Esophagus muscularis mucosa (tissue), 3 donors: ENCODE data around the gene BBX.

Experiments used
- POLR2A ChIP-seq: fragments of 450-650 bp; IDR thresholded peaks from one replicate; pipeline ENCODE4 v1.6.1; 2017; ENCODE audit warnings: antibody characterized with exemption, moderate library complexity, mild to moderate bottlenecking, low read depth
- TF ChIP-seq, protein P1 (sequence below), 3 experiments: fragments of 200-600 bp in 2 of 3; fragments of 450-650 bp in 1 of 3; sonication (generic) in 2 of 3; IDR thresholded peaks; one replicate each; pipeline ENCODE4 v1.5.1; 2017 to 2019; ENCODE audit warnings: antibody characterized with exemption in 3 of 3, mild to moderate bottlenecking in 2 of 3, moderate library complexity in 1 of 3

DNA sequence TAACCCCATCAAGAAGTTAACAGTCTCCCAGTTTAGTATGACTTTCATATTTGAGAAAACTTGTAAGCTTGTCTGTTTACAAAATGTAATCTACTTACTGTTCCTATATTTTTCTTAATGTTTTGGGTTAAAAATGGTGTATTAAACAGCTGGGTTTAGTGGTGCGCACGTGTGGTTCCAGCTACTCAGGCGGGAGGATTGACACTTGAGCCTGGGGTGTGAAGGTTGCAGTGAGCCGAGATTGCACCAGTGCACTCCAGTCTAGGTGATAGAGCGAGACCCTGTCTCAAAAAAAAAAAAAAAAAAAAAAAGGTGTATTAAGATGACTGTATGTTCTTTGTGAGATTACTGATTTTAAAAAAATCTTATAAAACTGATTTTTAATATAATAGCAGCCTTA, 69.3 kb downstream of the BBX start:
- no peak for TF ChIP-seq POLR2A
- TF ChIP-seq, protein P1, sequence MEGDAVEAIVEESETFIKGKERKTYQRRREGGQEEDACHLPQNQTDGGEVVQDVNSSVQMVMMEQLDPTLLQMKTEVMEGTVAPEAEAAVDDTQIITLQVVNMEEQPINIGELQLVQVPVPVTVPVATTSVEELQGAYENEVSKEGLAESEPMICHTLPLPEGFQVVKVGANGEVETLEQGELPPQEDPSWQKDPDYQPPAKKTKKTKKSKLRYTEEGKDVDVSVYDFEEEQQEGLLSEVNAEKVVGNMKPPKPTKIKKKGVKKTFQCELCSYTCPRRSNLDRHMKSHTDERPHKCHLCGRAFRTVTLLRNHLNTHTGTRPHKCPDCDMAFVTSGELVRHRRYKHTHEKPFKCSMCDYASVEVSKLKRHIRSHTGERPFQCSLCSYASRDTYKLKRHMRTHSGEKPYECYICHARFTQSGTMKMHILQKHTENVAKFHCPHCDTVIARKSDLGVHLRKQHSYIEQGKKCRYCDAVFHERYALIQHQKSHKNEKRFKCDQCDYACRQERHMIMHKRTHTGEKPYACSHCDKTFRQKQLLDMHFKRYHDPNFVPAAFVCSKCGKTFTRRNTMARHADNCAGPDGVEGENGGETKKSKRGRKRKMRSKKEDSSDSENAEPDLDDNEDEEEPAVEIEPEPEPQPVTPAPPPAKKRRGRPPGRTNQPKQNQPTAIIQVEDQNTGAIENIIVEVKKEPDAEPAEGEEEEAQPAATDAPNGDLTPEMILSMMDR (IDR thresholded peaks at IDR 0.05), result no peak
